Activated CD4-positive, alpha-beta T cell treated with anti-CD3 and anti-CD28 coated beads, Interleukin-10, Interleukin-2, amounts not matched to agents 100 ng/mL and 50 ng/mL, durations not matched to agents 16 hours and 8 hours (primary cell): Measurements from ENCODE around the gene L3MBTL3.
A peak's percentile ranks its signal among the peaks of the same experiment; 100 is the strongest.

Experiments
- DNase-seq: peaks from one replicate; pipeline ENCODE4 v3.0.0-alpha.2; 2020

Gene L3MBTL3

GRCh38 chr6:130187335-130188206 is 169.2 kb downstream of the L3MBTL3 start:
- peak; percentile 51 for DNase-seq

DNA sequence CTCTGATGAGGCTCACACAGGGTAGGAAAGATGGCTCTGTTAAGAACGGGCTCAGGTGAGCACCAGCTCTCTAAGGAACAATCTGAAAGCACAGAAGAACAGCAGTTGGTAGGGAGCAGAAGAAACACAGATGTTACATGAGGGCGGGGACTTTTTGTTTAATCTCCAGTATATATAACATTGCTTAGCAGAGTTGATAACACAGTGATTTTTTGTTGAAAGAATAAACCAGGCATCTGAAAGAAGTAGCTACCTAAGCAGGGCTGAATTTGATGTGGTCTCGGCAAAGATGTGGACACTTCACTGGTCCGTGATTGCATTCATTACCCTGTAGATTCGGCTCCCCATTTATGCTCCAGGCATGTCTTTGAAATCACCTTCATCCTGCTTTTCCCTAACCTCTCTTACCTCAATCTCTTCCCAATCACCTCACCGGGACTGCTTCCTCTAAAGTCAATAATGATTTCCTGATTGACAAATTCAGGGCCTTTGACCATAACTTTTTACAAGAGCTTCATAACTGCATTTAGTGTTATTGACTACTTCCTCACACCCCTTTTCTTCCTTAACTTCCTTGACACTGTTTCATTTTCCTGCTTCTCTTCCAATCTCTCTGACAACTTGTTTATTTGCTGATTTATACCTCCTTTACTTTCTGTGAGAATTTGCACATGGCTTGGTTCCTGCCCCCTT is 170.0 kb downstream of the L3MBTL3 start:
- no peak for DNase-seq

DNA sequence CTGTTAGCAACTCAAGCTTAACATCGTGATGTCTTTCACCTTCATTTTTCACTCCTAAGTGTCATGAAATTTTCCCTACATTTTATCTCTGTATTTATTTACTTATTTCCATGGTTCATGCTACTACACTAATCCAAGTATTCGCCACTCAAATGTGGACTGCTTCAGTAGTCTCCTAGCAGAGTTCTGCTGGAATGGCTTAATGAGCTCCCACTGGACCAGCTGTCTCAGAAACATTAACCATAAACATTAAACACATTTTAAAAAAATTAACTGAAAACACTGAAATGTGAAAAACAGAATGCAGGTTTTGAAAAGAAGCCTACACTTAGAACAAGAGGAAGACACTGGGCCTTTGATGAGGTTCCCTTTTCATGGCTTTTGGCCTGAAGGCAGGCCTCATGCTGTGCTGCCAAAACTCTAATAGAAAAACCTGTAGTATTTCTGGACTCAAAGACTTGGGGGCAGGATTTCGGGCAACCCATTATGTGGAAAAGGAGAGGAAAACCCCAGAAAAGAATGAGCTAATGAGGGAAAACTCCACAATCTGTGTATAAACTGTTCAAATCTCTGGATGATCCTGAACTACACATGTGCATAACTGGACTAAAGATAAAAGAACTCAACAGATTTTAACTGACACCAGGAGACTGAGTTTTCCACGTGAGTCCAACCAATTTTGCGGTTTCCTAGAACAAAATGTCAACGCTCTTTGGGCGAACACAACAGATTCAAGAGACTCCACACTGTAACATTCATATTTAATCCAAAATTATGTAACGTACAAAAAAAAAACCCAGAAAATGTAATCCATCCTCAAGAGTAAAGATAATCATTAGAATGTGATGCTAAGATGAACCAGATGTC is 171.4 kb downstream of the L3MBTL3 start:
- DNase-seq, result no peak
